Astrocyte of the spinal cord (primary cell): ENCODE data around the gene SLC7A1.
A peak's percentile ranks its signal among the peaks of the same experiment; 100 is the strongest.

Source experiments
- DNase-seq: peaks from one replicate; pipeline ENCODE4 v3.0.0; 2011; ENCODE audit warnings: low read depth, low spot score
- H3K4me3 ChIP-seq: 2 replicates; pipeline ENCODE4 v1.5.1; 2011; ENCODE audit warnings: low read depth, mild to moderate bottlenecking, low read length, moderate library complexity
- CTCF ChIP-seq: IDR thresholded peaks from 2 replicates; pipeline ENCODE4 v1.5.1; 2012; ENCODE audit warnings: low read depth, mild to moderate bottlenecking, low read length, inconsistent platforms
- in situ Hi-C: cut with HindIII; loops from 2 replicates; pipeline ENCODE4 v1.10.0; 2017; ENCODE audit warnings: low sequenced_read_pairs

Gene SLC7A1

GRCh38 chr13:29497137-29497654 lies 98.3 kb downstream of the SLC7A1 start:
- no peak for TF ChIP-seq CTCF
- in situ Hi-C loops, result no loop called here
- no peak overlapping the region for H3K4me3 ChIP-seq
- peak; percentile 53 for DNase-seq

GRCh38 chr13:29496241-29496712 lies 99.2 kb downstream of the SLC7A1 start:
- no peak for DNase-seq
- H3K4me3 ChIP-seq, result no peak overlapping the region
- in situ Hi-C loops, result no loop called here
- no peak for TF ChIP-seq CTCF

GRCh38 chr13:29494520-29494919 lies 101.0 kb downstream of the SLC7A1 start:
- TF ChIP-seq CTCF, result no peak
- no peak overlapping the region for H3K4me3 ChIP-seq
- in situ Hi-C loops, result no loop called here
- no peak for DNase-seq

- no peak for DNase-seq
- in situ Hi-C loops, result no loop called here
- TF ChIP-seq CTCF, result no peak
- no peak overlapping the region for H3K4me3 ChIP-seq
Observed at GRCh38 chr13:29493796-29494195, 101.7 kb downstream of the SLC7A1 start.

- TF ChIP-seq CTCF, result no peak
- H3K4me3 ChIP-seq, result no peak overlapping the region
- in situ Hi-C loops, result no loop called here
- no peak for DNase-seq
Observed at GRCh38 chr13:29491248-29491647, 104.2 kb downstream of the SLC7A1 start.

- H3K4me3 ChIP-seq, result no peak overlapping the region
- TF ChIP-seq CTCF, result no peak
- DNase-seq, result no peak
- in situ Hi-C loops, result no loop called here
Observed at GRCh38 chr13:29490561-29490885, 105.0 kb downstream of the SLC7A1 start.
